MV-4-11 (cell line): ENCODE results near the gene ALB.

Experiments
- DNase-seq: peaks from one replicate; lab custom pipeline; 2025; lab: John Stamatoyannopoulos, UW

The ALB gene

DNA sequence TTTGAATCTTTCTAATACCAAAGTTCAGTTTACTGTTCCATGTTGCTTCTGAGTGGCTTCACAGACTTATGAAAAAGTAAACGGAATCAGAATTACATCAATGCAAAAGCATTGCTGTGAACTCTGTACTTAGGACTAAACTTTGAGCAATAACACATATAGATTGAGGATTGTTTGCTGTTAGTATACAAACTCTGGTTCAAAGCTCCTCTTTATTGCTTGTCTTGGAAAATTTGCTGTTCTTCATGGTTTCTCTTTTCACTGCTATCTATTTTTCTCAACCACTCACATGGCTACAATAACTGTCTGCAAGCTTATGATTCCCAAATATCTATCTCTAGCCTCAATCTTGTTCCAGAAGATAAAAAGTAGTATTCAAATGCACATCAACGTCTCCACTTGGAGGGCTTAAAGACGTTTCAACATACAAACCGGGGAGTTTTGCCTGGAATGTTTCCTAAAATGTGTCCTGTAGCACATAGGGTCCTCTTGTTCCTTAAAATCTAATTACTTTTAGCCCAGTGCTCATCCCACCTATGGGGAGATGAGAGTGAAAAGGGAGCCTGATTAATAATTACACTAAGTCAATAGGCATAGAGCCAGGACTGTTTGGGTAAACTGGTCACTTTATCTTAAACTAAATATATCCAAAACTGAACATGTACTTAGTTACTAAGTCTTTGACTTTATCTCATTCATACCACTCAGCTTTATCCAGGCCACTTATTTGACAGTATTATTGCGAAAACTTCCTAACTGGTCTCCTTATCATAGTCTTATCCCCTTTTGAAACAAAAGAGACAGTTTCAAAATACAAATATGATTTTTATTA lies 28.3 kb downstream of the ALB start:
- DNase-seq, result no peak

DNA sequence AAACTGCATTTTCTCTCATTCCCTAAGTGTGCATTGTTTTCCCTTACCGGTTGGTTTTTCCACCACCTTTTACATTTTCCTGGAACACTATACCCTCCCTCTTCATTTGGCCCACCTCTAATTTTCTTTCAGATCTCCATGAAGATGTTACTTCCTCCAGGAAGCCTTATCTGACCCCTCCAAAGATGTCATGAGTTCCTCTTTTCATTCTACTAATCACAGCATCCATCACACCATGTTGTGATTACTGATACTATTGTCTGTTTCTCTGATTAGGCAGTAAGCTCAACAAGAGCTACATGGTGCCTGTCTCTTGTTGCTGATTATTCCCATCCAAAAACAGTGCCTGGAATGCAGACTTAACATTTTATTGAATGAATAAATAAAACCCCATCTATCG lies 29.1 kb downstream of the ALB start:
- DNase-seq, result no peak

DNA sequence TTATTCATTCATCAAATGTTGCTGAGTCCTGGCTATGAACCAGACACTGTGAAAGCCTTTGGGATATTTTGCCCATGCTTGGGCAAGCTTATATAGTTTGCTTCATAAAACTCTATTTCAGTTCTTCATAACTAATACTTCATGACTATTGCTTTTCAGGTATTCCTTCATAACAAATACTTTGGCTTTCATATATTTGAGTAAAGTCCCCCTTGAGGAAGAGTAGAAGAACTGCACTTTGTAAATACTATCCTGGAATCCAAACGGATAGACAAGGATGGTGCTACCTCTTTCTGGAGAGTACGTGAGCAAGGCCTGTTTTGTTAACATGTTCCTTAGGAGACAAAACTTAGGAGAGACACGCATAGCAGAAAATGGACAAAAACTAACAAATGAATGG lies 30.2 kb downstream of the ALB start:
- DNase-seq, result peak; percentile 2

DNA sequence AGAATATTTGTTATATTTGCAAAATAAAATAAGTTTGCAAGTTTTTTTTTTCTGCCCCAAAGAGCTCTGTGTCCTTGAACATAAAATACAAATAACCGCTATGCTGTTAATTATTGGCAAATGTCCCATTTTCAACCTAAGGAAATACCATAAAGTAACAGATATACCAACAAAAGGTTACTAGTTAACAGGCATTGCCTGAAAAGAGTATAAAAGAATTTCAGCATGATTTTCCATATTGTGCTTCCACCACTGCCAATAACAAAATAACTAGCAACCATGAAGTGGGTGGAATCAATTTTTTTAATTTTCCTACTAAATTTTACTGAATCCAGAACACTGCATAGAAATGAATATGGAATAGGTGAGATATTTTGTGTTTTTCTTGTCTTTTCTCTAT lies 31.9 kb downstream of the ALB start, which contains the start of gene AFP:
Gene AFP (plus strand): TSS at position 238 of the 400 bp plus-strand sequence. CDS start 42 bp downstream, at position 280.
- DNase-seq, result no peak

DNA sequence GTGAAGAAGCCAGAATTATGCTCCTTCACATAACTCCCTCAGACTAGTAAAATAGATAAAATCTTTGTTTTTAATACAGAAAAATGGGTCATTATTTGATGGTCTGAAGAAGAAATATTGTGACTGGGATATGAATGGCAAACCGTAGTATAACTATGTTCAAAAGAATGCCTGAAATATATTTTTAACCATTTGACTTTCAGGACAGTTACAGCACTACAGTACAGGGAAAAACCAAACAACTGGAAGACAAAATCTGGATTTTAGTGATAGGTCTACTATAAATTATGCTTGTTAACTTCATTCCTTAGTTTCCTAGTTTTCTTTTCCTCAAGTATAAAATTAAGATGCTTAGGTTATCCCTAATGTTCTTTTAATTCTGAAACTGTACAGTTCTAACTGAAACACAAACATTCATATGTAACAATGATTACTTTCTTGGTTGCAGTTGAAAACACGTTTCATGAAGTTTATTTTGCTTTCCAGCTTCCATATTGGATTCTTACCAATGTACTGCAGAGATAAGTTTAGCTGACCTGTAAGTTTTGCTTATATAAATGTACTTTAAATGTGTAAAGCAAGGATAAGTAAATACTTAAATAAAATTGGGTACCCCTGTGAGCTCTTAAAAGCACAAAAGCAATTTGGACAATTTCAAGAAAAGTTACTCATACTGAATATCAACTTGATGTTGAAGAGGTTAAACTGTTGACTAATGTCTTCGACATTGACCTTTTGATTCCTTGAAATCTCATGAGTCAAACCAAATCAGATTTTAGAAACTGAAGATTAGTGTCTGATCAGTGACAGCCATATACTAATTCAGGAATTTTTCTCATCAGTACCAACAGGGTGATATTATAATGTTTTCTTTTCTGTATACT lies 32.8 kb downstream of the ALB start:
- no peak for DNase-seq

DNA sequence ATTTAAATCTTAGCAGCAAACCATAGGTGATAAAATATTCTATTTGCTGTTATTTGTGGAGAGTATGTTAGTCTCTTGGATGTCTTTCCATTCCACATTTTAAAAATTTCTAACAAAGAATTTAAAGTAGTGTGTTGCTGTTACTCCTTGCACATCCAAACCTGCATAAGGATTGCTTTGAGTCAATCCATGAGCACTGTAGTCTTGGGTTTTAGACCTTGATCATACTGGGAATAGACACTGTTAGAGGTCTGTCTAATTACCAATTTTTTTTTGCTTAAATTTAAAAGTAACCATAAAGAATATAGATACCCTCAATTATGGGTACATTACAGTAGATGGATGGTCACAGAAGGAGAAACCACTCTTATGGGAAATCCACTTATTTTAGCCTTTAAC lies 33.5 kb downstream of the ALB start:
- DNase-seq, result no peak

DNA sequence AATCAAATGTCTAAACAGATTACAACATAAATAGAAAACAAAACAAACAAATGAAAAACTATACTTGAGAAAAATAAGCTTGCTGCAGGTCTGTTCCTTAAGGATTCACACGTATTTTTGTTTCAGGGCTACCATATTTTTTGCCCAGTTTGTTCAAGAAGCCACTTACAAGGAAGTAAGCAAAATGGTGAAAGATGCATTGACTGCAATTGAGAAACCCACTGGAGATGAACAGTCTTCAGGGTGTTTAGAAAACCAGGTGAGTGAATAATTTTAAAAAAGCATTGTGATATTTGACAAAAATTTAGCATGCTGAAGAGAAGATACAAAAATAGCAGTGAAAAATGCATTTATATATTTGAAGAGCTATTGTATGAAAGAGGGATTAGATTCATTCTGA lies 34.0 kb downstream of the ALB start:
- DNase-seq, result no peak

DNA sequence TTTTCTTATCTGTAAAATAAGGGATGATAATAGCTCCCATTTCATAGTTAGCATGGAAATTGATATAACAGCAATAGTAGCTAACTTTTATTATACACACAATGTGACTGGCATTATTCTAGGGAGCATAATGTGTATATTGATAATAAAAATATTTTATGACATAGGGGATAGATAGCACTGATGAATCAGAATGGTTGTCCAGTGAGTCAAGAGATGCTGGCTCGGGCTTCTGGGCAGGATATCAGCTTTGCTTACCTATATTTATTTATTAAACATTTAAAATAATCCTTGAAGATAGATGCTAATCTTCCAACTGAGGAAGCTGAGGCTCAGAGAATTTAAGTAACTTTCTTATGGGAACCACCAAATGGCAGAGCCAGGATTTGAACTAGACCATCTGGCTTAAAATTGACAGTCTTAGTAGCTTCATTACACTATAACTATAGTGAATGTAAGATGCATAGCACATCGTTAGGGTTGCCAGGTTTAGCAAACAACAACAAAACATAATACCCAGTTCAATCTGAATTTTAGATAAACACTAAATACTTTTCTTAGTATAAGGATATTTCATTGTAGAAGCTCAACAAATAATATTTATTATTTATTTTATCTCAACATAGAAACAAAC lies 34.6 kb downstream of the ALB start:
- no peak for DNase-seq

DNA sequence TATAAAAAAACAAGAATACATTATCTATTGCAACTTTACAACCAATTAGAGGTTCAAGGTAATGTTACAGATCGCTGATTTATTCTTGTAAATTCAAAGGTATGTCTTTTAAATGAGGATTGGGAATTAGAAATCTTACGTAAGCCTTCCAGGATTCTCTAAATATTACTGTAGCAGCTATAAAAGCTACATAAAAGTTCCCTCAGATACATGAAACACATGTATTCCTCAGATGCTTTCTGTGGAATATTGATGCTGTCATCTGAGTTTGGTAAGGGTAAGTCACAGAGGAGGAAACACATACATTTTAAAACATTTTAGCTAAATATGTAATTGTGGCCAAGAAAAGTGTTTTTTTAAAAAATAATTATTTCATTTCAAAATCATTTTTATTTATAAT lies 35.4 kb downstream of the ALB start:
- DNase-seq, result no peak

DNA sequence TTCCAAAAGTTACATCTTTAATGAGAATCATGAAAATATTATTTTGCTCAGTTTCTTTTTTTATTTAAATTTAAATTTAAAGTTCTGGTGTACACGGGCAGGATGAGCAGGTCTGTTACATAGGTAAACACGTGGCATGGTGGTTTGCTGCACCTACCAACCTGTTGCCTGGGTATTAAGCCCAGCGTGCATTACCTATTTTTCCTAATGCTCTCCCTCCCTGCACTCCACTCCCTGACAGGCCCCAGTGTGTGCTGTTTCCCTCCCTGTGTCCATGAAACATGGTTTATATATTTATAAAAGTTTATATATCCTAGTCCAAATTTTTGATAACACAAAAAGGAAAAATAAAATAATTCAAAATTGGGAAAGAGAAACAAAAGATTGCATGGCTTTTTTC lies 35.9 kb downstream of the ALB start:
- no peak for DNase-seq

DNA sequence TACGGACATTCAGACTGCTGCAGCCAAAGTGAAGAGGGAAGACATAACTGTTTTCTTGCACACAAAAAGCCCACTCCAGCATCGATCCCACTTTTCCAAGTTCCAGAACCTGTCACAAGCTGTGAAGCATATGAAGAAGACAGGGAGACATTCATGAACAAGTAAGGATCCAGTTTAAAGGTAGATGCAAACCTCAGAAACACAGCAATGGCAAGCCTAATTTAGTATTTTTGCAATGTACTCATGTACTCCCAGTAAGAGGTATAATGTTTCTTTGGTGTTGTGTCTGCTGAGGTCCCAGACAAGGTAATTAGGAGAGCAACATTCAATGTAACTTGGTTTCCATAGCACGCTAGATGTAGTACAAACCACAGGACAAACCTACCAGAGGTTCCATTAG lies 36.6 kb downstream of the ALB start:
- no peak for DNase-seq

DNA sequence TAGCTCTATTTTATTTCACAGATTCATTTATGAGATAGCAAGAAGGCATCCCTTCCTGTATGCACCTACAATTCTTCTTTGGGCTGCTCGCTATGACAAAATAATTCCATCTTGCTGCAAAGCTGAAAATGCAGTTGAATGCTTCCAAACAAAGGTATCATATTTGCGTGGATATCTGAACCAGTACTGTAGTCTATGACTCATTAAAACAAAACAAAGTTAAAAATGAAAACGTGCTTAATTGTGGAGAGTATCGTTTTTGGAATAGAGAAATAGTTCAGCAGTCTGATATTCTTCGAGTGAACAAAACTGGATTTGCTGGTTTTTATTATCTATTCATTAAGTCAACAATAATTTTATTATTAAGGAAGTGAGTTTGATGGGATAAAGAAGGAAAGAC lies 38.2 kb downstream of the ALB start:
- DNase-seq, result no peak

DNA sequence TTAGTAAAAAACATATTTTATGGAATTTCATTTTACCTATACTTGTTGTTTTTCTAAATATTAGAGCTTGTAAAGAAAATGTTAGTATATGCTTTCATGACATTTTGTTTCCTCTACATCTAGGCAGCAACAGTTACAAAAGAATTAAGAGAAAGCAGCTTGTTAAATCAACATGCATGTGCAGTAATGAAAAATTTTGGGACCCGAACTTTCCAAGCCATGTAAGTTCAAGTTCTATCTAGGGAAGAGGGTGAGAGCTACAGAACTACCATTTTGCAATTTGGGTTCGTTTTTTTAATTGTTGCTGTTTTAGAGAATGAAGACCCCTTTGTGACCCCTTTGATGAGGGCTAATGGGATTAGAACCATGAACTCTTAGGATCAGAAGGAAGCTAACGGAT lies 39.1 kb downstream of the ALB start:
- no peak for DNase-seq

DNA sequence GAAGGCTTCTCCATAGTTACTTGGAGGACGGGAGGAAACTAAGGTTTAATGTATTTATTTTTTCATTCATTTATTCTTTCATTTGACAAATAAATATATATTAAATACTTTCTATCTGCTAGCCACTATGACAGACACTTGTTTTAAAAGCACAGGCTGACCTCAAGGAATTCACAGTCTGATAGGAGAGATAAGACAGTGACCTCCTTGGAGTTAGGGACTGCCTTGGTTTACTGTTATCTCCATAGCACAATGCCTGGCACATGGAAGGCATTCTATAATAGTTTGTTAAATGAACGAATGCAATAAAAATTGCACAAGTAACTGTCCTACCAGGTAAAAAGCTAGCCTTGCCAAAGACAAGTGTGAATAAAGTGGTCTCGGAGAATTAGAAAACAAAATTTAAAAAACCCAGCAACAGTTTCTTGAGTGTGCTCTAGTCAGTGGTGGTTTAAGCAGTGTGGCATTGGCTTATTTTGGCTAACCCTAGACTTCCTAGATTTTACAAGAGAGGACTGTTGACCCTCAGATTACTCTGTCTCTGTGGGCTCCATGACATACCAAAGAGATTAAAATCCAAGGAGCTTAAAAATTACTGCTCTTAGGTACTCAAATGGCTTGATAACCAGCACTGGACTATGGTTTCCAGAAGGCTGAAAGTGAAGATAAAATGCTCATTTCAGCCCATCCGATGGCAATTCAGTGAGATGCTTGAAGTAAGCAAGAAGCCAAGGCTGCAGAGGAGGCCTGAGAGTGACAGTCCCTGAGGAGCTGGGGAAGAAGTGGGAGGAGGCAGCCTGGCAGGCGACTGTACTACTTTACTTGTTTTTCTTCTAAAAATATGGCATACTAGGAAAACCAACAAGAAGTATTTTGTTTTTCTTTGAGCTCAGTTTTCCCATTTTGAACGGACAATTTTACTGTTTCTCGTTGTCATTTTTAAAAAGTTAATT lies 41.6 kb downstream of the ALB start:
- DNase-seq, result no peak

DNA sequence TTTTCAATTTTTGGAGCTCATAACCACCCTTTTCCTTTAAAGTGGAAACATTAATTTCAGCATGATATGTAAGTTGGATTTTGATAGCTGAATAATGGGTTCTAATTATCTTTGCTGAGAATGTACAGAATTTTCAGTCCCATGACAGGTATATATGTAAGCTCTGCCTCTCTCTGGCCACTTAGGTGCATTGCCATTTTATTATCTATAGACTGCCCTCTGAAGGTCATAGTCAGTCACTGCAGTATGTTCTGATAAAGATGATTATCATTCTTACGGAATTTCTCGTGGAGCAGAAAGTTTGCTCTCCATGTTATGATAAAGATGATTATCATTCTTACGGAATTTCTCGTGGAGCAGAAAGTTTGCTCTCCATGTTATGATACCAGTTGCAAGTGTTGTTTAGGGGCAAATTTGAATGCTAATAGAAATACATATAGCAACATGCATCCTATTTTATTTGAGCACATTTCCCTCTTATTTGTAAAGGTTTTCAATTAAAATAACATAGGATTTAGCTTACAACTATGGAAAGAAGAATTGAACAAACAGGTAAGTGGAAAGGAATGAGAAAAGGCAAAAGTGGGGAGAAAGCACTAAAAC lies 42.4 kb downstream of the ALB start:
- peak; percentile 41 for DNase-seq

DNA sequence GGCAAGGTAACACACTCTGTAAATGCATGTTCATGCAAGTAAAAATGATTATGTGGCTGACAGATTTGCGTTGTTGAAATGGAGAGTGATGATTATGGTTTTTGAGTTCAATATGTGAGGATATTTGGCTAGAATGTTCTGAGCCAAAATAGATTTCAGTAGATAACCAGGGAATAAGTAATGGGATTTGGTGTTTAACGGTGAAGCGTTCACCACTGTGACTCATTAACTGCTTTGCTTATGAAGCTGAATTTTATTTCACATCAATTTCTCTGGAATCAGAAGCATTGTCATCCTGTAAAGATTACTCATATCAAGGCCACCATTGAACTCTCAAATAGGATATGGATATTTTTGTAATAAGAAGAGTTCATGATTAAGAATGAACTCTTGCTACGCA lies 43.6 kb downstream of the ALB start:
- DNase-seq, result no peak

DNA sequence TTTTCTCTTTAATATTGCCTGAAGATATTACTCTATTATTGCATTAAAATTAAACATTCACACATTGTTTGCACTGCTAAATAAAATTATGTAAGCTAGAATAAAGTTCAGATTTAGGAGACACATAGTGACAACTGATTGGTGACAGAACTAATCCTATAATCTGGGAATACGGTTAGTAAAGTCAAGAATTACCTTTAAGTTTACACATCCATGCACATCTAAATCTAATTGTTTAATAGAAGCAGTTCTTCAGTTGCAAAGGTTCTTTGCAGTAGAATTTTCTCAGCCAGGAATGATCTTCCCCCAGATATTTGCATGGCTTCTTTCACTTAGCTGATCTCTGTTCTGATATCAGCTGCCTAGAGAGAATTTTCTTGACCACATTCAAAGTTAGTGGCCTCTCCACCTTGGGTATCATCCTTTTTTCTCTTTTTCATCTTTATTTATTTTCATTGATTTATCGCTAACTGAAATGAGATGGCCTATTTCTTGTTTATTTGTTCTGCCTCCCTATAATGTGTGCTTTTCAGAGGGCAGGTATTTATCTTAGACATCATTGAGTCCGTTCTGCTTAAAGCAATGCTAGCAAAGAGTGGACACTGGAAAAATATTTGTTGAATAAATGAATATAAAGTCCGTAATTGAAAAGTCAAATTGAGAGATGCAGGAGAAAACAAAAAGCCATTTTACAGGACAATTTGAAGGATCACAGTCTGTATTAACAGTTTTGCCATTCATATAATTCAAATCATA lies 44.5 kb downstream of the ALB start:
- no peak for DNase-seq

DNA sequence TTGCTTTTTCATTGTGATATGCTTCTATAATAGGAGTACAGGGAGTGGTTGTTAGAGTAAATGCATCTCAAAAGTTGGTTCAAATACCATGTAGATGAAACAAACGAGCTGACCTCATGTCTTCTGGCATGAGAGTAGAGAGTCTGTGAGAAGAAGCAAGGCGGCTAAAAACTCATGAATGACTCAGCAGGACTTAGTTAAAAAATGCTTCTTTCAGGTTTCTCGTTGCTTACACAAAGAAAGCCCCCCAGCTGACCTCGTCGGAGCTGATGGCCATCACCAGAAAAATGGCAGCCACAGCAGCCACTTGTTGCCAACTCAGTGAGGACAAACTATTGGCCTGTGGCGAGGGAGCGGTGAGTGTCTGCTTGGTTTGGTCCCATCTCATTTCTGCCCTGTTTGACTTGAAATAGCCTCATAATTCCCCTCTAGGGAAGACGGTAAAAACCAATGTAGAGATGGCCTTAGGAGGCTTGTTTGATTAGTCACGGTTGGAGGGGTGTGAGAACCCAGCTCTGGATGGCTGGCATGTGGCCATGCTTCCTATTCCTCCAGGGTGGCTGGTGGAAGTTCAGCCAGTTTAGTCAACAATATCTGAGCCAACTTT lies 46.4 kb downstream of the ALB start:
- DNase-seq, result no peak

DNA sequence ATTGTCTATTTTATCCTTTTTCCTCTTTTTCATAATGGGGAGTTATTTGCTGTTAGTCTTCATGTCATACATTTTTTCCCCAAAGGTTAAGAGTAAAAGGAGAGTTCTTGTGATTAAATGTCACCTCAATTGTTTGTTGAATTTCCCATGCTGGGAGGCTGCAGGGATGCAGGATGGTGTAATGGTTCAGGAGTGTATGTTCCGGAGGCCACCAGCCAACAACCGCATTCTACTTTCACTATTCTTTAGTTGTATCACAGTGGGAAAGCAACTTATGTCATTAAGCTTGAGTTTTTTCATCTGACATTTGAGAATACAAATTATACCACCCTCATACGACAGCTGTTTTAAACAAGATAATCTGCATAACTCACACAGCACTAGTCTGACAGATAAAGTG lies 47.3 kb downstream of the ALB start:
- DNase-seq, result no peak
